Stimulated activated CD8-positive, alpha-beta memory T cell treated with anti-CD3 and anti-CD28 coated beads, Interleukin-7, amount 100 ng/mL, for 4 hours (primary cell): Measurements from ENCODE around the gene SLC15A5.

Experiments
- DNase-seq, 2 donors: peaks; one replicate each; pipeline ENCODE4 v3.0.0-alpha.2; 2020; ENCODE audit warnings: low read depth in 2 of 2

The SLC15A5 gene

GRCh38 chr12:16277585-16277984 is at the start of gene SLC15A5:
TSS of gene SLC15A5 (minus strand) at chr12:16277685. CDS start at chr12:16277685, 0 bp downstream.
- no peak for DNase-seq

- no peak for DNase-seq
Observed at GRCh38 chr12:16325426-16325825, 47.9 kb upstream of the SLC15A5 start.

GRCh38 chr12:16324772-16325171 is 47.3 kb upstream of the SLC15A5 start:
- DNase-seq = no peak

- DNase-seq = no peak
Observed at GRCh38 chr12:16324272-16324671, 46.8 kb upstream of the SLC15A5 start.

GRCh38 chr12:16323638-16324037 is 46.2 kb upstream of the SLC15A5 start:
- DNase-seq = no peak

- DNase-seq = no peak
Observed at GRCh38 chr12:16323010-16323409, 45.5 kb upstream of the SLC15A5 start.

GRCh38 chr12:16310934-16311333 is 33.4 kb upstream of the SLC15A5 start:
- no peak for DNase-seq

- no peak for DNase-seq
Observed at GRCh38 chr12:16307856-16308475, 30.5 kb upstream of the SLC15A5 start.

- DNase-seq = no peak
Observed at GRCh38 chr12:16303939-16304338, 26.5 kb upstream of the SLC15A5 start.

- DNase-seq = no peak
Observed at GRCh38 chr12:16300736-16301135, 23.3 kb upstream of the SLC15A5 start.

- DNase-seq = no peak
Observed at GRCh38 chr12:16300122-16300521, 22.6 kb upstream of the SLC15A5 start.

GRCh38 chr12:16299403-16299802 is 21.9 kb upstream of the SLC15A5 start:
- DNase-seq = no peak

GRCh38 chr12:16297521-16297920 is 20.0 kb upstream of the SLC15A5 start:
- no peak for DNase-seq

- DNase-seq = no peak
Observed at GRCh38 chr12:16294376-16294956, 17.0 kb upstream of the SLC15A5 start.

GRCh38 chr12:16291032-16291431 is 13.5 kb upstream of the SLC15A5 start:
- DNase-seq = no peak

- no peak for DNase-seq
Observed at GRCh38 chr12:16285586-16285985, 8.1 kb upstream of the SLC15A5 start.

GRCh38 chr12:16282978-16283377 is 5.5 kb upstream of the SLC15A5 start:
- DNase-seq = no peak

- no peak for DNase-seq
Observed at GRCh38 chr12:16282081-16282480, 4.6 kb upstream of the SLC15A5 start.

GRCh38 chr12:16281157-16281556 is 3.7 kb upstream of the SLC15A5 start:
- no peak for DNase-seq

GRCh38 chr12:16272222-16272621 is 5.3 kb downstream of the SLC15A5 start:
- DNase-seq = no peak

GRCh38 chr12:16271062-16271461 is 6.4 kb downstream of the SLC15A5 start:
- no peak for DNase-seq

GRCh38 chr12:16269946-16270345 is 7.5 kb downstream of the SLC15A5 start:
- no peak for DNase-seq

- no peak for DNase-seq
Observed at GRCh38 chr12:16266085-16266484, 11.4 kb downstream of the SLC15A5 start.

- DNase-seq = no peak
Observed at GRCh38 chr12:16261944-16262475, 15.5 kb downstream of the SLC15A5 start.
